Globus pallidus (tissue), 1 donor: ENCODE data around the gene SLC5A6.

Source experiments
- DNase-seq: peaks from one replicate; pipeline ENCODE4 v3.0.0-alpha.2; 2015; ENCODE audit warnings: low spot score

SLC5A6 gene

DNA sequence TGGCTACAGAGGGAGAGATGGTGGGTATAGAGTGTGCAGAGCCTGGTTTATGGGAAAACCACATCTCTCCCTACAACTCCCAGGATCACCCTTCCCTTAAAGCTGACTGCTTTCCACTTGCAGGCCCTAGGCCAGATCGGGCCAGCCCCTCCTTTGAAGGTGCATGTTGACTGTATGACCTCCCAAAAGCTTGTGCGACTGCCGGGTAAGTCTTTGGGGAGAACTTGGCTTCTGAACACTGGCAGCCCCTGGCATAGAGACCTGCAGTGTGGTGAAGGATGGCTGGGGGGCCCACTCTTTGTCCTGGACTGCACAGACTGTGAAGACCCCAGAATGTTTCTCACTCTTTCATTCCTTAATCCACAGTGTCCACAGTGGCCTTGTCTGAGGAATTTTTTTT is 24.6 kb upstream of the SLC5A6 start:
- no peak for DNase-seq

GRCh38 chr2:27236136-27236535 is 24.1 kb upstream of the SLC5A6 start:
- no peak for DNase-seq

DNA sequence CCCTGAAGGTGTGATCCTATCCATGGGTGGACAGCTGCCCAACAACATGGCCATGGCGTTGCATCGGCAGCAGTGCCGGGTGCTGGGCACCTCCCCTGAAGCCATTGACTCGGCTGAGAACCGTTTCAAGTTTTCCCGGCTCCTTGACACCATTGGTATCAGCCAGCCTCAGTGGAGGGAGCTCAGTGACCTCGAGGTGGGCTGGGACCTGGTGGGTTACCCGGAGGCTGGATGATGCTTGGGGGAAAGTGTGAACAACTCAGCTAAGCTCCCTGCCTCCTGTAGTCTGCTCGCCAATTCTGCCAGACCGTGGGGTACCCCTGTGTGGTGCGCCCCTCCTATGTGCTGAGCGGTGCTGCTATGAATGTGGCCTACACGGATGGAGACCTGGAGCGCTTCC is 21.3 kb upstream of the SLC5A6 start:
- DNase-seq = no peak

GRCh38 chr2:27231921-27232320 is 19.9 kb upstream of the SLC5A6 start:
- no peak for DNase-seq

DNA sequence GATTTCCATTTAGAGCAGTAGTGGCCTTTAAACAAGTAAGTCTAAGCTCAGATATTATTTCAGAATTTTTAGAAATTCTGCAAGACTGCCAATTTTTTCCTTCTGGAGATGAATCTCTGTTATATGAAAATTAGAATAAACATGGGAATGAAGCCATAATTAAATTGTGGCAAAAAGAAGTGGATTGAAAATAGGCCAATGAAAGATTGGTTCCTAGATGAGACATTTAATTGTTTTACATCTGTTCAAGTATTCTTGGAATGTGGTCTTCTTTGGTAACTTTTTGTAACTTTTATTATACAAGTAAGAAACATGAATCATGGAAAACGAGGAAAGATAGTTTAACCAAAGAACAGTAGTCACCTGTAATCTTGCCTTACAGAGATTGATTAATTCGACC is 15.4 kb upstream of the SLC5A6 start:
- DNase-seq = no peak

GRCh38 chr2:27225526-27225925 is 13.5 kb upstream of the SLC5A6 start:
- no peak for DNase-seq

- DNase-seq = no peak
These were observed 11.3 kb upstream of the SLC5A6 start for GRCh38 chr2:27223416-27223815.

- DNase-seq = no peak
These were observed 10.3 kb upstream of the SLC5A6 start for GRCh38 chr2:27222407-27222806.

GRCh38 chr2:27221166-27221565 is 9.1 kb upstream of the SLC5A6 start:
- no peak for DNase-seq

- DNase-seq = no peak
These were observed 8.0 kb upstream of the SLC5A6 start for GRCh38 chr2:27220091-27220490.

- DNase-seq = no peak
These were observed 7.0 kb upstream of the SLC5A6 start for GRCh38 chr2:27219091-27219490.

GRCh38 chr2:27218614-27219013 is 6.5 kb upstream of the SLC5A6 start:
- DNase-seq = no peak

- peak; percentile 78 for DNase-seq
These were observed 5.4 kb upstream of the SLC5A6 start, which contains the start of gene CAD for GRCh38 chr2:27217173-27218121. Gene CAD, plus strand, starts transcription at chr2:27217369. Its CDS starts 183 bp downstream, at chr2:27217552.

DNA sequence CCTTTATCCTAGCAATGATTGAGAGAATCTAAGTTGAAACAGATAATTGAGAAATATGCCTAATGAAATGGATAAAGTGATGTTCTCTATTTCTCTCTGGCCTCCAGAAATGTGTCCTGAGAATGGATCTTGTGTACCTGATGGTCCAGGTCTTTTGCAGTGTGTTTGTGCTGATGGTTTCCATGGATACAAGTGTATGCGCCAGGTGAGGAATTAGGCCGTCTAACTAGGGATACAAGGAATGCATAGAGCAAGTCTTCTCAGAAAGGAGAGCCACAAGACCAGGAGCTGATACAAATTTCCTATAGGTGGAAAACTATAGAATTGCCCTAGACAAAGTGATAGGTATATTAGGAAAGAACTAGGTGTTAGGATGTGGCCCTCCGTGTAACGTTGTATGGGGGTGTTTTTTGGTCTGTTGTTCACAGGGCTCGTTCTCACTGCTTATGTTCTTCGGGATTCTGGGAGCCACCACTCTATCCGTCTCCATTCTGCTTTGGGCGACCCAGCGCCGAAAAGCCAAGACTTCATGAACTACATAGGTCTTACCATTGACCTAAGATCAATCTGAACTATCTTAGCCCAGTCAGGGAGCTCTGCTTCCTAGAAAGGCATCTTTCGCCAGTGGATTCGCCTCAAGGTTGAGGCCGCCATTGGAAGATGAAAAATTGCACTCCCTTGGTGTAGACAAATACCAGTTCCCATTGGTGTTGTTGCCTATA is 4.5 kb upstream of the SLC5A6 start:
- no peak for DNase-seq

DNA sequence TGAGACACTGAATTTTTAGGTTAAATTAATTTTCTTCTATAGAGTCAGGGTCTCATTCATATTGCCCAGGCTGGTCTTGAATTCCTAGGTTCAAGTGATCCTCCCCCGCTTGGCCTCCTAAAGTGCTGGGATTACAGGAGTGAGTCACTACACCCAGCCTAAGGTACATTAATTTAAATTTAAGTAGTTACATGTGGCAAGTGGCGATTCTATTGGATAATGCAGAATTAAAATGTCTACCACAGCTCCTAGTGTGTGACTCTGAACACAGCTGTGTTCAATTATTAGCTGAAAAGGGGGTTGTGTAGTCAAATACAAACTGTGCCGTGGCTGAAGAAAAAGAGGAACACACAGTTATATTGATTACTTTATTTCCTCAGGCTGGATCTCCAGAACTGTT is 2.9 kb upstream of the SLC5A6 start:
- DNase-seq = no peak

GRCh38 chr2:27212626-27213471 is 781 bp upstream of the SLC5A6 start:
- no peak for DNase-seq

DNA sequence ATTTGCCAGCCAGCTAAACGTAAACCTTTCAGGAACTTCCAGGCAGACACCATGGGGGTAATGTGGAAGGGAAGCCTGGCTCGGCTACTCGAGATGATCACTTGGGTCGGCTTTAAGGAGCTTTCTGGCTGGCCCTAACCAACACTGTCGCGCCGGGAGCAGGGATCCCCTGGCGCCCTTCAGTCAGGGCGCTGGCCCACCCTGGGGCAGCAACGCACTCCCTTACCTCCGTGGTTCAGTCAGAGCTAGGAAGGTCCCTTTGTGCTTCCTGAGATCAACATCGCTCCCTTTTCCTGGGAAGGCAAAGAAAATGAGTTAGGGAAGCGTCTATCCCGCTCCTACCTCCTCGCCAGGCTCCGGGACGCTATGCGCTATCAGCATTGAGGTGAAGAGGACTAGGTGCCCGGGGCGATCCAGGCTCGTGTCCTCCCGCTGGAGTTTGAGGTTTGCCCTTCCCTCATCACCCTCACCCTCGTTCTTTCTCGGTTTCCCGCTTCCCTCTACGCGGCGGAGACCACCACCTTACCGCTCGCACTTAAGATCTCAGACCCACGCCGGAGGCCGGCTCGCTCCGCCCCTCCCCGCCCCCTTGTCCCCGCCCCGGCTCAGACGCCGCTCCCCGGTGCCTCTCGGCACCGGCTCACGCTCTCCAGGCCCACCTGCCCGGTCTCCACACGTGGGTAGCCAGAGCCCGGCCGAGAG is 676 bp downstream of the SLC5A6 start:
- no peak for DNase-seq

- DNase-seq = no peak
These were observed 2.3 kb downstream of the SLC5A6 start for GRCh38 chr2:27209621-27210401.

DNA sequence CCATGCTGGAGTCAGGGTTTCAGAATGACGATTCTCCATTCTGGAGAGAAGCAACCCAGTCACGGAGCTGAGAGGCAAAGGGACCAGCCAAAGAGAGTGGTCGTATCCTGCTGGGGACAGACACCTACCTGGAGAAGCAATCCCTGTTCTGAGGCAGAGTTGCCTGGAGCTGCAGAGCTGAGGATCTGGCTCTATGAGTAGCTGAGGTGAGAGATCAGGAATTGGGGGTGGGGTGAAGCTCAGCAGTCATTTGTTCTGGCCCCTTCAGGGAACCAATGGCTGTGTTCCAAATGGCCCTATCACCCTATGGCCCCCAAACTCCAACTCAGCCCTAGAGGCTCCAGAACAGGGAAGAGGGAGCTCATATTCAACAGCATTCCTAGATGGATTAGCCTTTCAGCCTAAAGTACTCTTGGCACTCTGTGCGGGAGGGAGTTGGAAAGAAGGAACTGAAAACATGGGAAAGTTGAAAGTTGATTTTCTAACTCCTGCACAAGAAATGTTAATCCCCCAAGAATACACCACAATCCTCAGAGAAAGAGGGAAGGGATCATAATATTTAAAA is 3.5 kb downstream of the SLC5A6 start:
- DNase-seq = no peak

GRCh38 chr2:27206346-27206745 is 5.7 kb downstream of the SLC5A6 start:
- no peak for DNase-seq
